ENCODE measurements around the gene NEK11.

- TF ChIP-seq CTCF (IDR thresholded peaks at IDR 0.05) (no peak), POLR2A (IDR thresholded peaks at IDR 0.05) (no peak)
These were observed 361.3 kb downstream of the NEK11 start for GRCh38 chr3:131387796-131388489.

All from thyroid gland (tissue), 4 donors.